Esophagus mucosa (tissue), 1 donor: ENCODE data around the gene SVEP1. TPM values are rescaled to one million over a fixed set of nuclear protein-coding genes. Genes with fewer than 3 reads are reported as not detected.
"Not testable (repeated sequence)": the region's sequence is repeated elsewhere in the genome, so short reads cannot be mapped to it uniquely, and the experiment has no call there.

Experiments
- ATAC-seq: fragments of 200-7000 bp; cut with Tn5 transposase; one replicate; pipeline ENCODE4 v1.9.1; 2020
- total RNA-seq: library from RNA; stranded (reverse); gene quantifications from one replicate; pipeline ENCODE4 v1.2.4, GENCODE V29; 2023
- donor health status: DM: yes; HTN: yes; CAD: no.

Gene SVEP1
- total RNA-seq, 1 donor from 2014 or later = 1.2 TPM

DNA sequence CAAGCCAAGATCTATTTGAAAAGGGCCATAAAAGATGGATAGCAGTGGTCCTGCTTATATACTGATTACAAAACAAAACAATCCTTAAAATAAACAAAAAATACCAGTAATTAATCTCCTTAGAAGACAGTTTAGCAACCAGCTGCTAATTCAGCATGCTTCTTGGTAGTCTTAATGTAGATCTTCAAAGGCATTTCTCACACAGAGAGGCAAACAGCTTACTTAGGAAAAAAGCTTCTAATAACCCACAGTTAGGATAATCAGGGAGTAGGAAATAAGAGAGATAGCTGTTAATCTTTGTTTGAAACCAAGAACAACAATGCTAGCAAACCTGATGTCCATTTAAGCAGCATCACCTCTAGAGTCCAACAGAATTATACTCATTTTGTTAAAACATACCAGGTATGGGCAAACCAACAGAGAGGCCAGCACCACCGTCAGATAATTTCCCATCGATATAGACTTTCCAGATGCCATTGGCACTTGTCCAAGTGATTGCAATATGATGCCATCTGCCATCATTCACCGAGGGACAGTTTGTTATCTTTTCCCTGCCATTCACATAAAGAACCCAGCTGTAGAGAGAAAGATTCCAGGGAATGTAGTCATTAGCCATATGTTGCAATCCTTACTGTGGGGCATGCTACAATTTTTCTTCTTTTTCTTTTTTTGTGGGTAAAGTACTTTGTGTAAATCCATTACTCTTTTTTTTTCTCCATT lies 136.2 kb downstream of the SVEP1 start:
- ATAC-seq = no peak

GRCh38 chr9:110440796-110441195 lies 138.7 kb downstream of the SVEP1 start:
- ATAC-seq = no peak

- peak; percentile 71 for ATAC-seq
These were observed 139.4 kb downstream of the SVEP1 start for GRCh38 chr9:110440172-110440571.

- no peak for ATAC-seq
These were observed 147.3 kb downstream of the SVEP1 start for GRCh38 chr9:110432253-110432652.

DNA sequence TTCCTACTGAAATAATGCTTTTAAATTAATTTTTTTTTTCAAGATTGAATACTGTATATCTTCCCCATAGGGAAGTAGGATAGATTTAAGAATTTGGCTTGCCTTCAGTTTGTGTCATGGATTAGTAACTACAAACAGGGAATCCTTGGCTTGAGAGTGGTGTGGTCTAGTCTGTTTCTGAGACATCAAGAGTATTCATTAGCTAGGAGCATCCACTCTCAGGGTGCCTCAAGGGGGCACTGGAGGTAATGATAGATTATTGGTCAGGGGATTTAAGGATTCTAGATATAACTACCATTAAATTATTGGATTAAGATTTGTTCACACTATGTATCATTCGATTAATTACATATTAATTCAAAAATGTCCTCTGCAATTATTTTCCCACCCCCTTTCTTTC lies 150.1 kb downstream of the SVEP1 start:
- ATAC-seq = no peak

GRCh38 chr9:110427497-110428104 lies 151.9 kb downstream of the SVEP1 start:
- ATAC-seq = peak; percentile 43

DNA sequence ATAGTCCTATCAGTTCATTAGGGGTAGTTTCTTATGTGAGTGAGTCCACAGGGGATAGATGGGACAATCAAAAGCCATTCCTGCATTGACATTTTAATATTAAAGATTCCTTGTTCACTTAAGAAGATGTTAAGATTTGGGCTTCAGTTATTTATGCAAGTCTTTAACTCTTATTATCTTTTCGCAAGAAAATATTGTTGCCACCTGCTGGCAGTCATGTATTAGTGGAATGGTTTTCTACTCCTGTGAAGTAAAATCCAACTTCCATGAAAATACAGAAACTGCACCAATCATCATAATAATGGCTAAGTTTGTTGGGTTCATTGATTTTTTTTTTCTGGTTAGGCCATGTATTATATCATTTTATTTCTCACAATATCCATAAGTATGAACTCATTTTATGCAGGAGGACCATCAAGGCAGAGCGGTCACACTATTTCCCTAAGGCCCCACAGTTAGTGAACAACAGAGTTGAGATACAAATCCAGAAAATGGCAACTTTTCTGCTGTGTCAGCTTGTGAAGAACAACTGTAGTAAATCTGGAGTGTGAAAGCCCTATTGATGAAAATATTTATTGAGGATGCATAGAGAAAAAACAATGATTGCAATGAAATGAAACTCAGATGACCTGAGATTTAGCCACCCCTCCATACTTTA lies 153.4 kb downstream of the SVEP1 start:
- no peak for ATAC-seq

GRCh38 chr9:110414471-110414870 lies 165.1 kb downstream of the SVEP1 start:
- no peak for ATAC-seq

- no peak for ATAC-seq
These were observed 168.6 kb downstream of the SVEP1 start for GRCh38 chr9:110410961-110411360.

GRCh38 chr9:110408598-110408997 lies 170.9 kb downstream of the SVEP1 start:
- no peak for ATAC-seq

DNA sequence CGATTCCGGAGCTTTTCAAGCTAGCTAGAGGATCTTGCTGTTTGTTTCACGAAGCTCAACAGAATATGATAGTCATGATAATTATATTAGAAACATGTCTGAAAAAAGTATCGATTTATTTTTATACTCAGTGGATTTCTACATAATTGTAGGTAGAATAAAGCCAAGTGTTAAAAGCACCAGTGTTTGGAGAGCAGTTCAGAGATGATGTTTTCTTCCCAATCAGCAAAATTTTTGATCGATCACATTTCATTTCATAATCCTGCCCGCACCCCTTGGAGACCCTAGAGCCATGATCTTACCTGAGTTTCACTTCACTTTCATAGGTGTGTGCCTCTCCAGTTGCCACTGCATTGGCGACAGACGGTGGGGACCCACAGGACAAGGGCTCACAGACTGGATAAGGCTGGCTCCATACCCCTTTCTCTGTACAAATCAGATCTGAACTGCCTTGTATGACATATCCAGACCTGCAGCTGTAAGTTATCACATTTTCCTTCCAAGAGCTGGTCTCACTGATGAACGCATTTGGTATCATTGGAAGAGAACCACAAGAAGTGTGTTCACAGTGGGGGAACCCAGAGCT lies 173.6 kb downstream of the SVEP1 start:
- ATAC-seq = no peak

GRCh38 chr9:110404473-110404872 lies 175.1 kb downstream of the SVEP1 start:
- no peak for ATAC-seq

- ATAC-seq = peak; percentile 89
These were observed 179.6 kb downstream of the SVEP1 start for GRCh38 chr9:110399983-110400382.

- not testable (repeated sequence) for ATAC-seq
These were observed 180.5 kb downstream of the SVEP1 start for GRCh38 chr9:110398992-110399391.

- ATAC-seq = no peak
These were observed 187.6 kb downstream of the SVEP1 start for GRCh38 chr9:110391826-110392485.

DNA sequence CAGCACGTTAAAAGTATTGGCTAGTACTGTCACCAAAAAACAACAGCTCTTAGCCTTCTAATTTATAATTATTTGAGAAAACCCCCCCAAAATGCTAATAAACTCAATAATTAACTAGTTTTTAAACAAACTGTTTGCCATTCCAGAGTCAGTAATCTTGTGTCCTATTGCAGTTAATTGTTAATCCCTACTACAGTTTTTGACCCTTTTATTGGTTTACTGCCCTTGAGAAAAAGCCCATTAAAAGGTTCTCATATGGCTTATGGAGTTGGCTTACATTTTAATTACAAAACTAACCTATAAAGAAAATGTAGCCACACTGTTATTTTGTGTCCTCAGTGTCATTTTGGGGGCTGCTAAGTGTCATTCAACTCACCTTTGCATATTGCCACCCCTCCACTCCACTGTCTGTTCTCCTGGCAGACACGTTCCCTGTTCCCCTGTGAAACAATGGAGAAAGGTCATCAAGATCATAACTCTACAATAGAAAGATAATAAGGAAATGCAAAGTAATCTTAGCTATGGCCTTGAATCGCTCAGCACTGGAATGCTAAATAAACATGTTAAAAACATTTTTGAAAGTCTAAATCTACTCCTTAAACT lies 190.3 kb downstream of the SVEP1 start:
- no peak for ATAC-seq

GRCh38 chr9:110383491-110383890 lies 196.1 kb downstream of the SVEP1 start:
- ATAC-seq = no peak

- no peak for ATAC-seq
These were observed 196.8 kb downstream of the SVEP1 start for GRCh38 chr9:110382731-110383130.

DNA sequence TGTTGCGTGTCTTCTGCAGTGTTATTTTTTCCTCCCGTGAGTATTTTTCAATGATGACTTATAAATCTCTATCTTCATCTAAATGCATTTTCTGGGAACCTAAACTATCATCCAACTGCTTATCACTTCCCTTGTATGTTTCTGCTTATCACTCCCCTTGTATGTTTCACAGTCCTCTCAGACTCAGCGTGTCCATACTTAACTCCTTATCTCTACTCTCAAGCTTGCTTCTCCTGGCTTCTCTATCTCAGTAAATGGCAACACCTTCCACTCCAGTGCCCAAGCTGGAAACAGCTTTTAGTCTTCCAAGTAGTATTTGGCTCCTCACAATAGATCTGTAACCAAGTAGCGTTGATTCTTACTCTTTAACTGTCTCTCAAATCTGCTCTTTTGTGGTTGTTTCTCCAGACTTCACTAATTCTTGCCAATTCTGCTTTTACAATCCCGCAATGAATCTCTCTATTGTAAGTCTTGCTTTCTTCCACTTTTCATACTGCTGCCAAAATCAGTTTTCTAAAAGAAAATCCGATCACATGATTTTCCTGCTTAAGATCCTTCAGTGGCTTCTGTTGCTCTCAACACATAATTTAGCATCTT lies 208.0 kb downstream of the SVEP1 start:
- ATAC-seq = no peak

- peak; percentile 83 for ATAC-seq
These were observed 209.2 kb downstream of the SVEP1 start for GRCh38 chr9:110370315-110370714.

- peak; percentile 57 for ATAC-seq
These were observed 215.1 kb downstream of the SVEP1 start for GRCh38 chr9:110364451-110364850.

- not testable (repeated sequence) for ATAC-seq
These were observed 220.5 kb downstream of the SVEP1 start for GRCh38 chr9:110358992-110359391.
